PC-9 (cell line): ENCODE data around the gene GYPA. TPM values are rescaled to one million over a fixed set of nuclear protein-coding genes. Genes with fewer than 3 reads are reported as not detected.

ENCODE experiments used
- BruUV-seq: library from RNA; stranded (reverse); fragments of 400-500 nt; replicated peaks from 2 replicates; lab custom pipeline; 2021; lab: Mats Ljungman, UMichigan
- CTCF ChIA-PET: fragments of 300-600 bp; sonication (Branson Sonifier 250); formaldehyde crosslinking; loops from one replicate; lab custom pipeline; 2022; ENCODE audit warnings: antibody characterized with exemption; lab: Charles Lee
- POLR2A ChIA-PET: fragments of 300-600 bp; sonication (Branson Sonifier 250); formaldehyde crosslinking; loops from one replicate; lab custom pipeline; 2022; ENCODE audit warnings: antibody characterized with exemption; ENCODE audit not compliant: unreplicated experiment; lab: Charles Lee
- DNase-seq, 2 experiments: peaks; one replicate each; pipeline versions ENCODE4 v3.0.0 to v3.0.0-alpha.2; 2015 to 2022; ENCODE audit warnings: mixed read lengths in 1 of 2
- H2AFZ ChIP-seq: fragments of 200-600 bp; sonication (generic); 2 replicates; pipeline ENCODE4 v1.8.1; 2017; ENCODE audit warnings: antibody characterized with exemption
- H3F3A ChIP-seq: fragments of 200-600 bp; sonication (generic); 2 replicates; pipeline ENCODE4 v1.8.1; 2017; ENCODE audit warnings: antibody characterized with exemption, mild to moderate bottlenecking, low read depth; ENCODE audit not compliant: insufficient read depth
- H3K27ac ChIP-seq: fragments of 200-600 bp; sonication (generic); 2 replicates; pipeline ENCODE4 v1.6.1; 2016; ENCODE audit warnings: mixed run types
- H3K27me3 ChIP-seq: fragments of 200-600 bp; sonication (generic); 2 replicates; pipeline ENCODE4 v1.6.1; 2016; ENCODE audit warnings: low read depth, mixed run types; ENCODE audit not compliant: insufficient read depth
- H3K36me3 ChIP-seq: fragments of 200-600 bp; sonication (generic); 2 replicates; pipeline ENCODE4 v1.6.1; 2016; ENCODE audit warnings: low read depth, mixed run types
- H3K4me1 ChIP-seq: fragments of 200-600 bp; sonication (generic); replicated peaks from 2 replicates; pipeline ENCODE4 v1.6.1; 2016; ENCODE audit warnings: mixed run types; ENCODE audit not compliant: insufficient read depth
- H3K4me2 ChIP-seq: fragments of 200-600 bp; sonication (generic); 2 replicates; pipeline ENCODE4 v1.6.1; 2017; ENCODE audit warnings: mixed run types
- H3K4me3 ChIP-seq: fragments of 200-600 bp; sonication (generic); 2 replicates; pipeline ENCODE4 v1.6.1; 2016; ENCODE audit warnings: mixed run types
- H3K79me2 ChIP-seq: fragments of 200-600 bp; sonication (generic); 2 replicates; pipeline ENCODE4 v1.6.1; 2017; ENCODE audit warnings: low read depth, mixed run types
- H3K9me2 ChIP-seq: fragments of 200-600 bp; sonication (generic); 2 replicates; pipeline ENCODE4 v1.8.1; 2017; ENCODE audit warnings: mild to moderate bottlenecking; ENCODE audit not compliant: insufficient read depth
- H3K9me3 ChIP-seq: fragments of 200-600 bp; sonication (generic); 2 replicates; pipeline ENCODE4 v1.8.1; 2016; ENCODE audit warnings: low read depth; ENCODE audit not compliant: insufficient read depth
- H4K20me1 ChIP-seq: fragments of 200-600 bp; sonication (generic); 2 replicates; pipeline ENCODE4 v1.8.1; 2017; ENCODE audit not compliant: insufficient read depth
- CTCF ChIP-seq: fragments of 200-600 bp; sonication (generic); conservative IDR thresholded peaks from 2 replicates; pipeline ENCODE4 v1.6.1; 2017; ENCODE audit warnings: mixed run types, antibody characterized with exemption, mild to moderate bottlenecking, moderate library complexity
- EZH2 ChIP-seq: fragments of 200-600 bp; sonication (generic); IDR thresholded peaks from 2 replicates; pipeline ENCODE4 v1.8.0; 2017; ENCODE audit warnings: antibody characterized with exemption, low read depth
- intact Hi-C: fragments of 100-400 bp; cut with micrococcal nuclease; formaldehyde crosslinking; loops from one replicate; pipeline ENCODE4 v1.10.0; 2022; ENCODE audit not compliant: unreplicated experiment
- total RNA-seq: library from RNA; stranded (reverse); gene quantifications from 2 replicates; pipeline ENCODE4 v1.2.3, GENCODE V29; 2021

GYPA gene
- total RNA-seq, 1 experiment from 2014 or later, result not detected

DNA sequence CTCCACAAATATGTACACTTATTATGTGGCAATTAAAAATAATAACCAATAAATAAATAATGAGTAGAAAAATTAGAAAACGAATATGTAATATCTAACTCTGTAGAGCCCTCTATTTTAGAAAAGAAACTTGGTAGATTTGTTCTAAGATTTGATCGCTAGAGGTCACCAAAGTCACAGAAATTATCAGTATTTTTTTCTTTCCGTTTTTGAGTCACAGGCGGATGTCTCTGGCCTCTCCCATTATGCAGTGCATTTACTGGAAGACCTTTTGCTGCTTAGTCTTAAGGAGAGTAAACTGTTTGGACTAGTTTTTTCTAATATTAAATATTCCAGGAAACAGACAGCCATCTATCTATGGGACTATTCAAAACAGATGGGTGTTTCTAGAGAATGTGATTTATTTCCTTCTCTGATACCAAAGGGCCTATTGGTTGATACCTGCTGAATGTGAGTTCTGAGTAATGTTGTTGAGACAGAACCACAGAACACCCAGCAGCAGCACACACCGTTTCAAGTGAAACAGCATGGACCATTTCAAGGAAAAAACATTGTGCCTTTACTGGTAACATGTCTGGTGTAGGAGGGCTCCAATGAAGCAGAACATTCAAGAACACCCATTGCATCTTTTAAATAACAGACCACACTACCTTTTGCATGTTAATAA lies 34.0 kb upstream of the GYPA start:
- no TSS peak for BruUV-seq
- Histone ChIP-seq H3K4me1 (no peaks in the 10 kb centered on the region), H3K4me3 (no peak overlapping the region), H3K9me3 (no peaks in the 10 kb centered on the region), H3F3A (no peaks in the 10 kb centered on the region), H3K36me3 (no peaks in the 10 kb centered on the region), H4K20me1 (no peaks in the 10 kb centered on the region), H3K79me2 (no peaks in the 10 kb centered on the region), H3K27ac (no peak overlapping the region), H3K27me3 (0 out of 2 replicates have a peak, but pooled peaks cover 2% of the 10 kb centered on the region), H3K4me2 (no peak overlapping the region), H2AFZ (no peak overlapping the region), H3K9me2 (no peaks in the 10 kb centered on the region)
- POLR2A ChIA-PET, result interaction anchor here (0.6 kb wide), 1 partner anchor 410 kb away, joined by 7 read pairs; no protein-coding TSS in a partner anchor
- intact Hi-C loops, result loop anchor here (1.0 to 10.0 kb wide), 4 partner anchors 163 to 887 kb away; no protein-coding TSS in a partner anchor
- TF ChIP-seq EZH2, result no peak
- peak; percentile 54 for TF ChIP-seq CTCF
- DNase-seq, result peak; percentile 4 to 34
- CTCF ChIA-PET, result no interaction called here

GRCh38 chr4:144171697-144172096 lies 31.2 kb upstream of the GYPA start:
- Histone ChIP-seq H3K9me3 (no peaks in the 10 kb centered on the region), H3K4me3 (no peak overlapping the region), H2AFZ (no peak overlapping the region), H3K4me1 (no peaks in the 10 kb centered on the region), H3K36me3 (no peaks in the 10 kb centered on the region), H3K27me3 (0 out of 2 replicates have a peak, but pooled peaks cover 2% of the 10 kb centered on the region), H3K79me2 (no peaks in the 10 kb centered on the region), H3K9me2 (no peaks in the 10 kb centered on the region), H4K20me1 (no peaks in the 10 kb centered on the region), H3K4me2 (no peak overlapping the region), H3F3A (no peaks in the 10 kb centered on the region), H3K27ac (no peak overlapping the region)
- no peak for DNase-seq
- TF ChIP-seq EZH2 (no peak), CTCF (no peak)
- POLR2A ChIA-PET, result no interaction called here
- intact Hi-C loops, result loop anchor here (5.0 to 10.0 kb wide), 2 partner anchors 586 to 613 kb away; no protein-coding TSS in a partner anchor
- no TSS peak for BruUV-seq
- CTCF ChIA-PET, result no interaction called here

DNA sequence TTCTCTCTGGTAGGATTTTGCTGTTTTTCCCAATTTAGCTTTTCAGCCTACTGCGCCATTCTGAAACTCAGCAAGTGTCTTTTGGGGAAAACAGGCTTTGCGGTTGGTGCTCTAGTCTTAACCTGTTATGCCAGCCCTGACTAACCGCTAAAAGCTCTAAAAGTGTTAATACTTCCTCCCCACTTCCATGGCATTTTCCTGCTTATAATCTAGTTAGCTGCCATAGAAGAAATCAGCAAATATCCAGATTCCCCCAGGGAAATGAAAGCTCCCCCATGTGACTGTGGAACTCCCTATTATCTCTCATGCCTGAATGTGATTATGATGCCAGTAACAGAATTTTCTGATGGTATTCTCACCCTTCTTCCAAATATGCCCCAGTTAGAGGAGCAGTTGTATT lies 28.7 kb upstream of the GYPA start:
- no peaks in the 10 kb centered on the region for H3F3A ChIP-seq
- H3K9me2 ChIP-seq, result no peaks in the 10 kb centered on the region
- H3K27me3 ChIP-seq, result 0 out of 2 replicates have a peak, but pooled peaks cover 2% of the 10 kb centered on the region
- H3K9me3 ChIP-seq, result no peaks in the 10 kb centered on the region
- POLR2A ChIA-PET, result no interaction called here
- TF ChIP-seq EZH2 (no peak), CTCF (no peak)
- DNase-seq, result no peak
- H3K4me3 ChIP-seq, result no peak overlapping the region
- CTCF ChIA-PET, result no interaction called here
- no peaks in the 10 kb centered on the region for H3K36me3 ChIP-seq
- no TSS peak for BruUV-seq
- H3K79me2 ChIP-seq, result no peaks in the 10 kb centered on the region
- intact Hi-C loops, result no loop called here
- no peaks in the 10 kb centered on the region for H4K20me1 ChIP-seq
- no peak overlapping the region for H3K27ac ChIP-seq
- no peak overlapping the region for H3K4me2 ChIP-seq
- H2AFZ ChIP-seq, result no peak overlapping the region
- H3K4me1 ChIP-seq, result no peaks in the 10 kb centered on the region
